GM18868 (cell line): ENCODE measurements around the gene NUP133.
"Not testable (repeated sequence)": the region's sequence is repeated elsewhere in the genome, so short reads cannot be mapped to it uniquely, and the experiment has no call there.

Source experiments
- ATAC-seq: cut with Tn5 transposase; IDR thresholded peaks from one replicate; pipeline ENCODE4 v1.9.1; 2021; ENCODE audit warnings: mild to moderate bottlenecking, moderate library complexity; ENCODE audit not compliant: unreplicated experiment

The NUP133 gene

DNA sequence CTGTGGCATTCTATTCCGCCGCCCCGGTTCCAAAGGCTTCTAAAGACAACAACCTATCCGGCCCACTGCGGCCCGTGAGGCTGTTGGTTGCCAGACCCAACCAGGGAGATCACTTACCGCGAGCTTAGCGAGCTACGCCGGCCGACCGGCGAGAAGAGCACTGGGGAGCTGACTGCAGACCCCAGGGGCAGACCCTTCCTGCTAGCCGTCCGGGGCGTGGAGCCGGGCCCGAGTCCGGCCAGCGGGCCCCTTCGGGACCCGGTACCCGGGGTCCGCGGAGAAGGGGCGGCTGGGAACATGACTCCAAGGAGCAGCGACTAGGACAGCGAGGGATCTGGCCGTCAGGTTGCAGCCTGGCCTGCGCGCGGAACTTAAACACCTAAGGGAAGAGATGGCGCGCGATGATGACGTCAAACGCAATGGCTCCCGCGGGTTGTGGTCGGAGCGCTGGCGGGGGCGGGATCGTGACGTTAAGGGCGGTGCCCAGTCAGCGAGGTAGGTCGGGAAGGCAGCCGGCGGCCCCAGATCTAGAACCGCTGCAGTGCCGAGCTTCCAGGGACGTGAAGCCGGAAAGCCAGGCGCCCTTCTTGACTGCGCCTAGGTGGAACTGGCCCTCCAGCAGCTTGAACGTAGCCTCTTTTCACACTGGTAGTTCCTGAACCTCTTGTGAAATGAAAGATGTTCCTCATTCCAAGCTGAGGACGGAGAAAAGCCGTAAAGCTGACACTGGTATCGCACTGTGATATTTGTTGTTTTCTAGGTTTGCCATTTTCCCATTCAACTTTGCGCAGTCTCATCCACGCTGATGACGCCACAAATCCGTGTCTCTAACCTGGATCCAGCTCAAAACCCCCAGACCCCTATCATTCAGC lies at the start of gene NUP133:
Gene NUP133 (minus strand): TSS at position 391 of the 872 bp plus-strand sequence. CDS start 92 bp downstream, at position 299.
- ATAC-seq, result peak; percentile 96

DNA sequence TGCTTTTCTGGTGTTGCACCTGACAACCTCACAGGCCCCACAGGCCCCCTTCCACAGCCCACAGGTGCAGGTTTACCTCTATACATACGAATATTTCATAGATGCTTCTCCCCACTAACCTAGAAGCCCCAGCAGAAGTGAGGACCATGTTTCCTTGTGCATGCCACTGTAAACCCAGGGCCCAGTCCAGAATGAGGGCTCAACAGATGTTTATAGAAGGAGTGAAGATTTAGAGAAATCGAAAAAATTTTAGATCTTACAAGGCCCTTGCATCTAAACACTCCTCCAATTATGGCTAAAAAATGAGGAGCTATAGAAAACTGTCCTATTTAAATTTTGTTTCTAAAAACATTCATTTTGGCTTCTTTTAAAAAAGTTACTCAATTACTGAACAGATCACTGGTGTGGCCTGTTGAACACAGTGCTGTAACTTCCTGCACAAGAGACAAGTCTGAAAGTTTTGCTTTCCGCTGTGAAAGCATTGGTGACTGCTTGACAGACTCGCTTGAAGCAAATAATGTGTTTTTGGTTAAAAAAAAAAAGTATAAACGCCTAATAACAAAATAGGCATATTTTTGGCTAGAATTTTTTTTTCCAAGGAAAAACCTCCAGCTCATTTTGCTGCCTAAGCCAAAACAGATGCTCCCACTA lies 49.2 kb upstream of the NUP133 start:
- ATAC-seq, result no peak

DNA sequence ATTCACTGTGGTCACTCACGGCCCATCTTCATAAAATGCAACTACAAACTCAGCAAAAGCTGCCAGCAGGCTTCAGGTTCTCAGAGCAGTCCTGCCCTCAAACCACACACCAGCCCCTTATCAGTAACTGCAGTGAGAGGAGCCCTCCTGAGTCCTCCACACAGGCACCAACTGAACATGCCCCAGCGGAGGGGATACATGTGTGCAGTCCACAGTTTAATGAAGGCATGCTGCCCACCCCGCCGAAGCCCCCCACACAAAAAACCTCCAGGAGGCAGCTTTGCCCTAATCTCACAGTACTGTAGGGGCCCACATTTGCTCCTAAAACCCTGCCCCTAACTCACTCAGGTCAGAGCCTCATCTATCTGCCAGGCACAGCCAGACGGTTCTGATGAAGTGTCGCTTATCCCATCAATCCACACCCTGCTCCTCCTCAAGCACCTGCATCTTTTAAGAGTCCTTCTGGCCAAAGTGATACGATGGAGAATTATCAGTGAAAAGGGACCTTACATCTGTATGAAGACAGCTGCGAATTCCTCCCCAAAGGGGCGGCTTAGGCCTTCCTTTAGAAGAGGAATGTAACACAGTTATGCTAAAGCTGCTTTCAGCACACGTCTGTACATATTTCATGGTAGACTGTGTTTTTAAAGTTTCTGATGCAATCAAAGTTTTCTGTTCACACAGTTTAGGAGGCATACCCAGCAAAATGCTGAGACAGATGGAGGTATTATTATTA lies 46.9 kb upstream of the NUP133 start:
- ATAC-seq, result no peak

DNA sequence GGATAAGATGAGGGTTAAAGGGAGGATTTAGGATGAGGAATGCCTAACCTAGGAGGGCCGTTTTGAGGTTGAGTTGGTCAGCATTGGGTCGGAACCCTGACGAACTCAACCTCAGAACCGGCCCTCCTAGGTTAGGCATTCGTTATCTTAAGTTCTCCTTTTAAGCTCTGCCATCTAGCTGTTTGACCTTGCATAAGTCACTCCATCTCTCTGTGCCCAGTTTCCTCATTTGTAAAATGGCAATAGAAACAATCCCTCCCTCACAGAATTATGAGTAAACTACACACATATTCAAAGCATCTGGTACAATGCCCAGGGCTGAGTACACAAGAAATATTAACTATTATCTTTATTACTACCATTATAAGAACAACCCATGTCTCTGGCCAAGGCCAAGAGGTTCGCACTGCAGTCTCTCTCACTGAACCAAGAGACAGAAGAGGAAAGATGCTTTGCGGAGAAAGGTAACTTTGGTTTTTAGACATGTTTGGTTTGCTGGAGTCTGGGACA lies 45.5 kb upstream of the NUP133 start:
- ATAC-seq, result no peak

DNA sequence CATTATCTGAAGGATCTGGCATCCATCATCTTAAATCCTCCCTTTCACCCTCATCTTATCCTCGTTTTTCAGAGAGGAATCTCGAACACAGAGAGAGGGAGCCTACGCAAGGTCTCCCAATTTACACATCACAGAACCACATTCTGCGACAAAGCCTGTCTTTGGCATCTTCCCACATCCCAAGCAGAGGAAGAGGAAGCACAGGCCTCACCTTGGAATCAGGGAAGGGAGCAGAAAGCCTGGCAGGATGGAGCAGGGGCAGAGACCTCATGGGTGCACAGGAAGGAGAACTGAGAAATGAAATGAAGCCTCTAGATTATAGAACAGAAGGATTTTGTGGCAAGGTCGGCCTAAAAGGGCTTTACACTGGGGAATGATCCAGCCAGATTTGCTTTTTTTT lies 44.6 kb upstream of the NUP133 start:
- ATAC-seq, result no peak

DNA sequence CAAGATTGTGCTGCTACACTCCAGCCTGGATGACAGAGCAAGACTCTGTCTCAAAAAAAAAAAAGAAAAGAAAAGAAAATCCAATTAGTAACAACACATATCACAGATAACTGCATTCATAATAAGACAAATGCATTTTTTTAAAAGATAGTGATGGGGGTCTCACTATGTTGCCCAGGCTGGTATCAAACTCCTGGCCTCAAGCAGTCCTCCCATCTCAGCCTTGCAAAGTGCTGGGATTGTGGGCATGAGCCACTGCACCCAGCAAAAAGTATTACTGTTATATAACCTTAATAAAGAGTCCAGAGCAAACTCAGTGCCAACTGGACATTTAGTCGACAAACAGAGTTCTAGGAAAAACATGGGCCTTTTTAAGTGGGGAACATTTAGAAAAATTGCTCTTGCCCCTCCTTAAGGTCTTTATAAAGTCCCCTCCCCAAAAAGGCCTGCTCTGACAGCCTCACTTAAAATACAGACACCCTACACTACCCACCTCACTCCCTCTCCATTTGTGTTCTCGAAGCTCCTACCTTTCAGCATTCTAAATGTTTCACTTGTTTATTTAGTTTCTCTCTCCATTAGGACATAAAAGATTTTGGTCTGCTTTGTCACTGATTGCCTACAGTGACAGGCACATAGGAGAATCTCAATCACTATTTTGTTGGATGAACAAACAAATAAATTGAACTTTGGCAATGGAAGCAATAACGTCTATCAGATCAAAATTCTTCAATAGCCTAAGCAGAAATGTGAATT lies 42.8 kb upstream of the NUP133 start:
- no peak for ATAC-seq

DNA sequence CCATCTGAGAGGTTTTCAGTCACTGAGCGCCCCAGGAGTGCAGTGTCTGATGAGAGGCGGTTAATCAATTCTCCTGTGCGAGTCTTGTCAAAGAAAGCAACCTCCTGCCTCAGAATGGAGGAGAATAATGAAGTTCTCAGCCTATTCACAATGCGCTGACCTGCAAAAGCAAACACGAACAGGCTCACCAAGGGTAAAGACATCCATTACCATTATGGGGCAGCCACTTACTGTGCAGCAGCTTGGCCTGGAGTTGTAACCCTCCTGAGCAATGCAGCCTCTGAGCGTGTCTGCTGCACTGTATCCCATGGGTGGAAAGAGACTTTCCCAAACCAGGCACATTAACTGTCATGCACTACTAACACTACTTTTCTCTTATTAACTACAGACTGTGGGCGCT lies 39.4 kb upstream of the NUP133 start:
- no peak for ATAC-seq

DNA sequence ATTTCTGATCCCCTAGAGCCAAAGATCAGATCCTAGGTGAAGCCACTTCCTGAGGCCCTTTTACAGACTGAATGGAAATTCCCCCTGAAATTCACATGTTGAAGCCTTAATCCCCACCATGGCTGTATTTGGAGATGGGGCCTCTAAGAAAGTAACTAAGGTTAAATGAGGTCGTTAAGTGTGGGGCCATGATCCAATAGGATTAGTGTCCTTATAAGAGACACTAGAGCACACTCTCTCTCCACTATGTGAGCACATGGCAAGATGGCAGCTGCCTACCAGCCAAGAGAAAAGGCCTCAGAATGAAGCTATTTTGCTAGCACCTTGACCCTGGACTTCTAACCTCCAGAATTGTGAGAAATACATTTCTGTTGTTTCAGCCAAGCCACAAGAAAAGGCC lies 36.4 kb upstream of the NUP133 start:
- no peak for ATAC-seq

DNA sequence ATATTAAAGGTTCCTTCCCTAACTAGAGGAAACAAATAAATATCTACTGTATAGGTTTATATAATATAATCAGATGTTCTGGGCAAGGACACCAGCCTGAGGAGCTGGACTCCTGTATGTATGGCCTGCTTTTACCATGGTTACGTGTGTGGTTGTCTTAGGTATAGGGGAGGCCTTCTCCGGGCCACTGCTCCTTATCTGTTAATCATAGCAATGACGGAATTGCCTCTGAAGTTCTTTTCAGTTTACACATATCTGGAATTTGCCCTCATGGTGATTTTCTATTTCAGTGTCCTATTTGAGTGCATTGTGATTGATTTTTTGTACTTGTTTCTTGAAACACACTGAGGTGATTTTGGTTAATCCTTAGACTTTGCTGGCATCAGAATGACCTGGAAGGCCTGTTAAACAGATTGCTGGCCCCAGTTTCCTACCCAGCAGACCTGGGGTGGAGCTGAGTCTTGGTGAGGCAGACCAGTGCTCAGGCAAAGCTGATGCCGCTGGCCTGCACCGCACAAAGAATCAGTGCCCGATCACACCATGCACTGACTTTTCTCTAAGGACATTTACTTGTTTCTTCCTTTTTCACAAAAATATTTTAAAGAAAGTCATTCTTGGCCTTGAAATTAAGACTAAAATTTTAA lies 31.8 kb upstream of the NUP133 start:
- no peak for ATAC-seq

DNA sequence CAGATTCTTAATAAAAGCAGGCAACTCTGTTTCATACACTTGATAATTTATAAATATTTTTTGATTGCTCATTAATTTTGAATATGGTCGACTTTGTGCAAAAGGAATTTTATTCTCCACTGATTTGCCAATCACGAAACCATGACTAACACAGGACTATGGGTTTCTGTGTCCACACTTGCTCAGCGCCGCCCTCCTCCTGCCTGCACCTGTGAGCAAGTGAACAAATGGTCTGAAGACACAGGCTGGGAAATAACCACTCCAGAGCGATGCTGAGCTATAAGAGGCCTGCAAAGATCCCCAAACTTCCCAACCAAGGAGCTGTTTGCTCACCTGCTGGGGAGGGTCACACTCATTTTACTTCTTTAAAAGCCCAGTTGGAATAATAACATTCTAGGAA lies 30.8 kb upstream of the NUP133 start:
- ATAC-seq, result no peak

DNA sequence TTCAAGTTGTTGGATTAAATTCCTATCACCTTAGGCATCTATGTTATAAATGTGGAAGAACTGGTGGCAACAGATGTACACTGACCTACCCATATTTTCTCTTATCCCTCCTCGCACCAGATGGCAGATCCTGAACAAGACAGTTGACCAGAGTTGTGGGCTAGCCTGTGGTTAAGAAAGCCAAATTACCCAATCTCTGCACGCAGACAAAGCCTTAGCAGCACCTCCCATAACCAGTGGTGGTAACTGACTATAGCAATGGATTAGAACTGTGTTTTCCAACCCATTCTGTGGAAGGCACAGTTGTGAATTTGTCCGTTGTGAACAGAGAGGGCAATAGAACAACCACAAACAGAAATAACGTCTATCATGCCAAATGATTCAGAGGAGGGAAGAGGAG lies 29.8 kb upstream of the NUP133 start:
- no peak for ATAC-seq

DNA sequence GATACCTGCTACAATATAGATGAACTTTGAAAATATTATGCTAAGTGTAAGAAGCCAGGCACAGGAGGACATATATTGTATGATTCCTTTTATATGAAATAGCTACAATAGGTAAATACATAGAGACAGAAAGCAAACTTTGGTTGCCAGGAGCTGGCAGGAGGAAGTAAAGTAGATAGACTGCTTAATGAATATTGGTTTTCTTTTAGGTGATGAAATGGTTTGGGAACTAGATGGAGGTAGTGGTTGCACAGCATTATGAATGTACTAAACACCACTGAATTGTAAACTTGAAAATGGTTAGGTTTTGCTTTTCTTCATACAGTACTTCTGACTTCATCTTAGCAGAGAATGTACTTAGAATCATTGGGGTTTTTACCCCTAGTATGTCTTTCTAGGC lies 28.8 kb upstream of the NUP133 start:
- no peak for ATAC-seq

DNA sequence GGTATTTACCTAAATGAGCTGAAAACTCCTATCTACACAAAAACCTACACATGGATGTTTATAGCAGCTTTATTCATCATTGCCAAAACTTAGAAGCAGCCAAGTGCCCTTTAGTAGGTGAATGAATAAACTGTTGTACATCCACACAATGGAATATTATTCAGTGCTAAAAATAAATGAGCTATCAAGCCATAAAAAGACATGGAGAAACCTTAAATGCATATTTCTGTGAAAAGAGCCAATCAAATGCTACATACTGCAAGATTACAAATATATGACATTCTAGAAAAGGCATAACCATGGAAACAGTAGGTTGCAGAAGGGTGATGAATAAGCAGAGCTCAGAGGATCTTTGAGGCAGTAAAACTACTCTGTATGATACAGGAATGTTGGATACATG lies 27.1 kb upstream of the NUP133 start:
- no peak for ATAC-seq

DNA sequence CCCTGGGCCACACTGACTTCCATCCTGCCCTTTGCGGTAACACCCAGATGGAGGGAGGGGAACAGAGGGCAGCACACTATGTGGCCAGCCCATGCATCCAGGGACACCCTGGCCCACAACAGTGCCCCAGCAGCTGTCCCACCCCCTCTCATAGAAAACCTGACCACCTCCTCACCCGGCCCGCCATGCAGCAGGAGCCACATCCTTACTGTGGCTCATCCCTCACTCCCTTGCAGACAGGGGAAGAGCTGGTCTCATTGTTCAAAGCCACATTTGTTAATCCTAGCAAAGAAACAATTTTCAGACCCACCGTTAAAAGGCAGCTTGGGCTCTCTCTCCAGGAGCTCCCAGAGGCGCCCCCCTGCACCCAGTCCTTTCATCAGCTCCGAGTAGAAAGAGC lies 23.2 kb upstream of the NUP133 start:
- no peak for ATAC-seq

DNA sequence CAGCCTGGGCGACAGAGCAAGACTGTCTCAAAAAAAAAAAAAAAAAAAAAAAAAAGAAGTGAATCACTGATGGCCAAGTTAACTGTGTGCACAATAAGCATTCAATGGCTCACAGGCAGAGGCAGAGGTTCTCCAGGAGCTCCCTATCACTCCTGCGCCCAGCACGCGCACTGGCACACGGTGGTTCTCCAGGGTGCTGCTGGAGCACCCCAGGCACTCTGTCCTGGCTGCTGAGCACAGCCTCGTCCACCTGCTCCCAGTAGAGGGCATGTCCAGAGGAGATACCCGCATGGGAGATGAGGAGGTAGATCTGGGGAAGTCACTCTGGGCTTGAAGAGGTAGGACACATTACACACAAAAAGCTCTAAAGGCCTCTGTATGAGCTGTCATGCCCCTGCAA lies 21.5 kb upstream of the NUP133 start:
- no peak for ATAC-seq

DNA sequence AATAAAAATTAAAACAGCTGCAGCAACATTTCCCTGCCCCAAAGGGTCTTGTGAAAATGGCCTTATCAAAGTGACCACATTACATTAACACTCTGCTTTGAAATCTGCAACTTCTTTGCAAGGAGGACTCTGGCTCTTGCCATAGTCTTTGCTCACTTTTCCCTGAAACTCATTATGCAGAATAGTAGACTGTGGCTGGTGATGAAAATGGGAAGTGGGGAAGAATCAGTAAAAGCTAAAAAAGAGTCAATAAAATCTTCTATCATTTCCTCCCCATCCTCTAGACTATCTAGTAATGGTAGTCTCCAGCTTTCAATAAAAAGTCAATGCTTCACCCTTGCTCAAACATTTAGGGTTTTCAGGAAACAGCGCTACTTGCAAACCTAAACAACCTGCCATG lies 18.6 kb upstream of the NUP133 start:
- ATAC-seq, result no peak

DNA sequence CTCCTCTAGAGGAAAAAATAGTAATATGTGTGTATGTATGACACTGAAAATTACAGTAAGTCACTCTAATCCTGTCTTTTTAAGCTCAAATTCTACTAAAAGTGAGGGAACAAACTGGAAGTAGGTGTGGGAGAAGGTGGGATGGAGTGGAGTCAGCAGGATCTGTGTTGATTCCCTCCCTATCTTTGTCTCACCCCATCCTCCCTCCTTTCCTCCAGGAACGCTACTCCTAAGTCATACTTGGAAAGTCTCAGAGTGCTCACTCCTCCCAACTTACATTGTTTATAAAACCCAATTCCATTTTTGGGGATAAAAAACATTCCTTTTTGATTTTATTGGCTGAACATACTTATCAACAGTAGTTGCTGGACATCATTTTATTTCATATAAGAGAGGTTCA lies 14.9 kb upstream of the NUP133 start:
- ATAC-seq, result no peak

DNA sequence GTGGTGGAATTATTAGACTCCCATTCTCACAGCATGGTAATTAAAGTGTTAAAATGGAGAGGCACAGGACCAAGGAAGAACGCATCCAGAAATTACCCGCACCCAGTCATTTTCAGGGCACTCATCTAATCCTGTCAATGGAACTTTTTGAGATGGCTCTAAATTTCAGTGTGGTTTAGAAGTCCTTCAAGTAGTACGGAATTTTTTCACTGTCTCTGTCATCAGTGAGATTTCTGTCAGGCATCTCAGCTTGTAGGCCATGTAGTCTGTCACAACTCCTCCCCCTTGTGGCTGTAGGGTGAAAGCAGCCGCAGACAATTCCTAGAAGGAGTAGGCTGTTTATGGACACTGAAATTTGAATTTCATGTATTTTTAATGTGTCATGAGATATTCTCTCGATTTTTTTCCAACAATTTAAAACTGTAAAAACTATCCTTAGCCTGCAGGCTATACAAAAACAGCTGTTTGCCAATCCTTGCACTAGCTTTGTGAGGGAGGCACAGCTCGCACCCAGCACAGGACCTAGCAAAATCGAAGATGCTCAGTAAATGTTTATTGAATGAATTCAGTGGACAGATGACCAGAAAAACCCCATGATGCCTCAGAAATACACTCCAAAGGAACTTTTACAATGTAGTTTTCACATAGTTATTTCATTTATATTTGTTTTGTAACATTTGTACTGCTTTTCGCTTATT lies 6.6 kb upstream of the NUP133 start:
- peak; percentile 68 for ATAC-seq

DNA sequence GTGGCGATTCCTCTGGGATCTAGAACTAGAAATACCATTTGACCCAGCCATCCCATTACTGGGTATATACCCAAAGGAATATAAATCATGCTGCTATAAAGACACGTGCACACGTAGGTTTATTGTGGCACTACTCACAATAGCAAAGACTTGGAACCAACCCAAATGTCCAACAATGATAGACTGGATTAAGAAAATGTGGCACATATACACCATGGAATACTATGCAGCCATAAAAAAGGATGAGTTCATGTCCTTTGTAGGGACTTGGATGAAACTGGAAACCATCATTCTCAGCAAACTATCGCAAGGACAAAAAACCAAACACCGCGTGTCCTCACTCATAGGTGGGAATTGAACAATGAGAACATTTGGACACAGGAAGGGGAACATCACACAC lies 3.5 kb upstream of the NUP133 start:
- ATAC-seq, result not testable (repeated sequence)

DNA sequence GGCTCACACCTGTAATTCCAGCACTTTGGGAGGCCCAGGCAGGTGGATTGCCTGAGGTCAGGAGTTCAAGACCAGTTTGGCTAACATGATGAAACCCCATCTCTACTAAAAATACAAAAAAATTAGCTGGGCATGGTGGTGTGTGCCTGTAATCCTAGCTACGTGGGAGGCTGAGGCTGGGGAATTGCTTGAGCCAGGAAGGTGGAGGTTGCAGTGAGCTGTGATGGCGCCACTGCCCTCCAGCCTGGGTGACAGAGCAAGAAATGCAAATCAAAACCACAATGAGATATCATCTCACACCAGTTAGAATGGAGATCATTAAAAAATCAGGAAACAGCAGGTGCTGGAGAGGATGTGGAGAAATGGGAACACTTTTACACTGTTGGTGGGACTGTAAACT lies 3.1 kb upstream of the NUP133 start:
- ATAC-seq, result not testable (repeated sequence)
